HCT116 (cell line): Measurements from ENCODE around the gene TLK1.

ENCODE experiments used
- ATF3 ChIP-seq: IDR thresholded peaks from 2 replicates; pipeline ENCODE4 v1.6.1; 2012
- CTCF ChIP-seq, 3 experiments: fragments of 200-600 bp in 1 of 3; sonication (generic) in 1 of 3; IDR thresholded peaks in 2 of 3; conservative IDR thresholded peaks in 1 of 3; 2 replicates each; pipeline ENCODE4 v1.5.1; 2012 to 2017; ENCODE audit warnings: low read depth in 2 of 3, low read length in 2 of 3, antibody characterized with exemption in 1 of 3, borderline replicate concordance in 1 of 3, control low read depth in 1 of 3, mild to moderate bottlenecking in 1 of 3, mixed read lengths in 1 of 3, mixed run types in 1 of 3, moderate library complexity in 1 of 3; ENCODE audit not compliant: insufficient read depth in 1 of 3
- EZH2 ChIP-seq: fragments of 200-600 bp; sonication (generic); IDR thresholded peaks from 2 replicates; pipeline ENCODE4 v1.6.1; 2017; ENCODE audit warnings: antibody characterized with exemption, mixed run types
- EZH2phosphoT487 ChIP-seq: fragments of 200-600 bp; IDR thresholded peaks from 2 replicates; pipeline ENCODE4 v1.6.1; 2018; ENCODE audit warnings: antibody characterized with exemption, borderline replicate concordance
- REST ChIP-seq: IDR thresholded peaks from 2 replicates; pipeline ENCODE4 v1.6.1; 2012; ENCODE audit warnings: low read depth

GRCh38 chr2:171141320-171141719 is 19.4 kb downstream of the TLK1 start:
- no peak for TF ChIP-seq EZH2
- TF ChIP-seq CTCF (IDR thresholded peaks at IDR 0.05 in 2 of 3, conservative IDR thresholded peaks at IDR 0.05 in 1 of 3; ENCODE audit: borderline replicate concordance in 1 of 3, insufficient read depth in 1 of 3, low read depth in 2 of 3, low read length in 2 of 3) = peak in 2 of 3 experiments; percentile 15 to 25; a peak in 3 of 6 replicates
- TF ChIP-seq ATF3 = no peak
- no peak for TF ChIP-seq REST
- no peak for TF ChIP-seq EZH2phosphoT487
